ES-I3 (cell line): Measurements from ENCODE around the gene TRIM67.

Experiments used
- H3K36me3 ChIP-seq: 2 replicates; pipeline ENCODE4 v1.6.1; 2013; ENCODE audit warnings: mild to moderate bottlenecking, low read length, control low read depth, moderate library complexity; ENCODE audit not compliant: insufficient read depth
- H3K4me1 ChIP-seq: 2 replicates; pipeline ENCODE4 v1.6.1; 2013; ENCODE audit warnings: mild to moderate bottlenecking, control low read depth, low read length; ENCODE audit not compliant: insufficient read depth
- H3K9ac ChIP-seq: 2 replicates; pipeline ENCODE4 v1.6.1; 2013; ENCODE audit warnings: low read depth, mild to moderate bottlenecking, low read length, moderate library complexity
- H3K9me3 ChIP-seq: 2 replicates; pipeline ENCODE4 v1.6.1; 2013; ENCODE audit warnings: mild to moderate bottlenecking, low read length, moderate library complexity; ENCODE audit not compliant: control insufficient read depth, insufficient read depth

Gene TRIM67

DNA sequence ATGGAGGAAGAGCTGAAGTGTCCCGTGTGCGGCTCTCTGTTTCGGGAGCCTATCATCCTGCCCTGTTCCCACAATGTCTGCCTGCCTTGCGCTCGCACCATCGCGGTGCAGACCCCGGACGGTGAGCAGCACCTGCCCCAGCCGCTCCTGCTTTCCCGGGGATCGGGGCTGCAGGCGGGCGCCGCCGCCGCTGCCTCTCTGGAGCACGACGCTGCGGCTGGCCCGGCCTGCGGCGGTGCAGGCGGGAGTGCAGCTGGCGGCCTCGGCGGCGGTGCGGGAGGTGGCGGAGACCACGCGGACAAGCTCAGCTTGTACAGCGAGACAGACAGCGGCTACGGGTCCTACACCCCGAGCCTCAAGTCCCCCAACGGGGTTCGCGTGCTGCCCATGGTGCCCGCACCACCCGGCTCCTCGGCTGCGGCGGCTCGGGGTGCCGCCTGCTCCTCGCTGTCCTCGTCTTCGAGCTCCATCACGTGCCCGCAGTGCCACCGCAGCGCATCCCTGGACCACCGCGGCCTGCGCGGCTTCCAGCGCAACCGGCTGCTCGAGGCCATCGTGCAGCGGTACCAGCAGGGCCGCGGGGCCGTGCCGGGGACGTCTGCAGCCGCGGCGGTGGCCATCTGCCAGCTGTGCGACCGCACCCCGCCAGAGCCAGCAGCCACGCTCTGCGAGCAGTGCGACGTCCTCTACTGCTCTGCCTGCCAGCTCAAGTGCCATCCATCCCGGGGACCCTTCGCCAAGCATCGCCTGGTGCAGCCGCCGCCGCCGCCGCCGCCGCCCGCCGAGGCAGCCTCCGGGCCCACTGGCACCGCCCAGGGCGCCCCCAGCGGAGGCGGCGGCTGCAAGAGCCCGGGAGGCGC is 1.3 kb downstream of the TRIM67 start:
- no peaks in the 10 kb centered on the region for H3K4me1 ChIP-seq
- peak overlapping the region; percentile 29; the same call in 1 of the 2 replicates for H3K9ac ChIP-seq
- no peaks in the 10 kb centered on the region; the same call in 1 of the 2 replicates for H3K9me3 ChIP-seq
- no peaks in the 10 kb centered on the region for H3K36me3 ChIP-seq

DNA sequence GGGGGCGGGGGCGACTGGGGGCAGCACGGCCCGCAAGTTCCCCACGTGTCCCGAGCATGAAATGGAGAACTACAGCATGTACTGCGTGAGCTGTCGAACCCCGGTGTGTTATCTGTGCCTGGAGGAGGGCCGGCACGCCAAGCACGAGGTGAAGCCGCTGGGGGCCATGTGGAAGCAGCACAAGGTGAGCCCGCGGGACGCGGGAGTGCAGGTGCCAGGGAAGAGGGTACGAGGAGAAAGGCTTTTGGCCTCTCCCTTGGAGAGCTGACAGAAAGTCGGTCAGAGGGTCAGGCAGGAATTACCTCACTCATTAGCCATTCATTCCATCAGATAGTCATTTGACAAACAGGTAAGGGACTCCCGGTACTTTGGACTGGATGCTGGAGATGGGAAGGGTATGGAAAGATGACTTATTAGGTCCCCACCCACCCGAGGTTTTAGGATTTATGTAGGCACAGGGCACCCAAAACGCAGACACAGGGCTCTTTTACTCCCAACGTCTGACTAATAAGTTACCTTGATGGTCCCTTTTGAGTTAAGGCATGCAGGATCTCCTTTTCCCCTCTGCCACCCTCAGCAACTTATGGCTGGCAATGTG is 2.1 kb downstream of the TRIM67 start:
- H3K36me3 ChIP-seq: no peaks in the 10 kb centered on the region
- no peaks in the 10 kb centered on the region for H3K4me1 ChIP-seq
- H3K9ac ChIP-seq: no peak overlapping the region
- no peaks in the 10 kb centered on the region; the same call in 1 of the 2 replicates for H3K9me3 ChIP-seq

DNA sequence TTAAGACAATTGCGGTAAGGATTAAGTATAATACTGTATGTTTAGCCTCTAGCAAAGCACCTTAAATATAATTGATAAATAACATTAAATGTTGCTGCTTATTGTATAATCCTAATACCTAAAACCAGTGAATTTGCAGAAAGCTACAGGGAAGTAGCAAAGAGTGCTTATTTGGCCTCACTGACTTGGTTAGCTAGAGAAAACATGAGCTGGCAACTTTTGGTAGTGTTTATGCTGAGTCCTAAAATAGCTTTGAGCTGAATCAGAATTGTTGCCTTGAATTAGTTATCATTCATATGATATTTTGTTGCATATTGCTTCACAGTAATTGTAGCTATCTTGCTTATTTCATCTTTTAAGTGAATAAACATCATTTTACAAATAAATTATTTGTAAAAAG is 3.5 kb downstream of the TRIM67 start:
- Histone ChIP-seq H3K9me3 (no peaks in the 10 kb centered on the region; the same call in 1 of the 2 replicates), H3K4me1 (no peaks in the 10 kb centered on the region), H3K9ac (no peak overlapping the region), H3K36me3 (no peaks in the 10 kb centered on the region)

- Histone ChIP-seq H3K9ac (no peak overlapping the region), H3K36me3 (no peaks in the 10 kb centered on the region), H3K4me1 (no peaks in the 10 kb centered on the region), H3K9me3 (no peaks in the 10 kb centered on the region; the same call in 1 of the 2 replicates)
Measured at GRCh38 chr1:231166398-231166797, 4.5 kb downstream of the TRIM67 start.

- Histone ChIP-seq H3K9me3 (no peaks in the 10 kb centered on the region), H3K36me3 (no peaks in the 10 kb centered on the region), H3K4me1 (no peaks in the 10 kb centered on the region), H3K9ac (no peak overlapping the region)
Measured at GRCh38 chr1:231170875-231171274, 9.0 kb downstream of the TRIM67 start.

- Histone ChIP-seq H3K36me3 (no peaks in the 10 kb centered on the region), H3K9me3 (no peaks in the 10 kb centered on the region), H3K9ac (no peak overlapping the region), H3K4me1 (no peaks in the 10 kb centered on the region)
Measured at GRCh38 chr1:231171623-231172197, 9.9 kb downstream of the TRIM67 start.

DNA sequence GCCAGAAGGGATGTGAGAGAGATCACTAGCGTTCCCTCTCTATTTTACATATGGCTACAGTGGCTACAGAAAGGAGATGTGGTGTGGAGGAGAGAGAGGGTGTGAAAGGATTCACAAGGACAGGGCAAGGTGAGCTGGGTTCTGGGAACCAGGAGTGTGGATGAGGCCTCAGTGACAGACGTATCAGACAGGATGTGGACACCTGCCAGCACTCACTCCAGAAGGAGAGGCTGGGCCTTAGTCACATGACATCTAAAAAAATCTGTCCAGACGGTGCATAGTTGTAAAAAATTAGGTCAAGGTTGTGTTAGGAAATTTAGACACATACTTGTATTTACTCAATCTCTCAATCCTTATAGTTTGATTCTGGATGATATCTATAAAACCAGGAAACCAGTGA is 10.6 kb downstream of the TRIM67 start:
- H3K36me3 ChIP-seq: no peaks in the 10 kb centered on the region
- no peaks in the 10 kb centered on the region for H3K9me3 ChIP-seq
- H3K9ac ChIP-seq: no peak overlapping the region
- H3K4me1 ChIP-seq: no peaks in the 10 kb centered on the region

- Histone ChIP-seq H3K9me3 (no peaks in the 10 kb centered on the region), H3K4me1 (no peaks in the 10 kb centered on the region), H3K9ac (no peak overlapping the region), H3K36me3 (no peaks in the 10 kb centered on the region)
Measured at GRCh38 chr1:231176421-231176820, 14.6 kb downstream of the TRIM67 start.

GRCh38 chr1:231177226-231177625 is 15.4 kb downstream of the TRIM67 start:
- Histone ChIP-seq H3K36me3 (no peaks in the 10 kb centered on the region), H3K9ac (no peak overlapping the region), H3K9me3 (no peaks in the 10 kb centered on the region), H3K4me1 (no peaks in the 10 kb centered on the region)

DNA sequence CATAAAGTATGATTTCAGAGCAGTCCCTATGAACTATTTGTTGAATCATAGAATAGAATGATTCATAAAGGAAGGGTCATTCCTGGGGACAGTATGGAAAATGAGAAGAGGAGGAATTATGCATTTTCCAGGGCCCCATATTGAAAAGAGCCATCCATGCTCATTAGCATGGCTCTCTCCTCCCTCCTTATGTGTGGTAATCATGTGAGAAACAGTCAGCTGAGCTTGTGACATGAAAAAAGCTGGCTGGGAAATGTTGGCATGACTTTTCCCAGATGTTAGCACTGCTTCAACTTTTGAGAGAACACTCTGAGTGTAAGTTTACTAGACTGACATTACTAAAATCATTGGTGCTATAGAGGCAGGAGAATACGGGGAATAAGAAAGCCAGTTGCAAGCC is 16.1 kb downstream of the TRIM67 start:
- Histone ChIP-seq H3K9ac (no peak overlapping the region), H3K9me3 (no peaks in the 10 kb centered on the region), H3K4me1 (no peaks in the 10 kb centered on the region), H3K36me3 (no peaks in the 10 kb centered on the region)

DNA sequence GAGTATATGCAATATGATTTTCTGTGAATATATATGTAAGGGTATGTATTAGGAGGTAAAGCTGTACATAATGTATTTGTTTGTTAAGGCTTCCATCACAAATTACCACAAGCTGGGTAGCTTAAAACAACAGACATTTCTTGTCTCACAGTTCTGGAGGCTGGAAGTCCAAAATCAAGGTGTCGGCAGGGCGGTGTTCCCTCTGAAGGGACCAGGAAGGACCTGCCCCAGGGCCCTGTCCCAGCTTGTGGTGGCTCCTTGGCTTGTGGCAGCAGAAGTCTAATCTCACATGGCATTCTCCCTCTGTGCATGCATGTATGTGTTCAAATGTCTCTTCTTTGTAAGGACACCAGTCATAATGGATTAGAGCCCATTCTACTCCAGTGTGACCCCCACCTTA is 17.1 kb downstream of the TRIM67 start:
- Histone ChIP-seq H3K4me1 (no peaks in the 10 kb centered on the region), H3K9me3 (no peaks in the 10 kb centered on the region), H3K9ac (no peak overlapping the region), H3K36me3 (no peaks in the 10 kb centered on the region)

GRCh38 chr1:231180034-231180433 is 18.2 kb downstream of the TRIM67 start:
- Histone ChIP-seq H3K36me3 (no peaks in the 10 kb centered on the region), H3K4me1 (no peaks in the 10 kb centered on the region), H3K9ac (no peak overlapping the region), H3K9me3 (no peaks in the 10 kb centered on the region)

DNA sequence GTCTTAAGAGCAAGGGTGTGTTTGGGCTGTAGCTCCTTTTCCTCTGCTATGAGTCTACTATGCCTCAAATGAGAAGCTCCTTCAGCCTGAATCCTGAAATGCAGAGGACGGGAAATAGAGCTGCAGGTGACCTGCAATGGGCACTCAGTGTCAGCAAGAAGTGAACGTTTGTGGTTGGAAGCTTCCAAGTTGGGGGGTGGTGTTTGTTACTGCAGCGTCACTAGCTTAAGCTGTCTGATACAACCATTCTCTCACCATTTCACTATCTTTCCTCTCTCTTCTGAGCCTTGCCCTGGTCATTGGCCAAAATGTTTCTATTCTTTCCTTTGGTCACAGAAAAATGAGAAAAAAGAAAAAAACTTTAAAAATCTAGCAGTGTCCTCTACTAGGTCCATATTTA is 19.4 kb downstream of the TRIM67 start:
- Histone ChIP-seq H3K9ac (no peak overlapping the region), H3K4me1 (no peaks in the 10 kb centered on the region), H3K36me3 (no peaks in the 10 kb centered on the region), H3K9me3 (no peaks in the 10 kb centered on the region)

- no peaks in the 10 kb centered on the region for H3K4me1 ChIP-seq
- H3K9ac ChIP-seq: no peak overlapping the region
- H3K36me3 ChIP-seq: no peaks in the 10 kb centered on the region
- H3K9me3 ChIP-seq: no peaks in the 10 kb centered on the region
Measured at GRCh38 chr1:231182317-231182716, 20.5 kb downstream of the TRIM67 start.
